Inferior parietal cortex (tissue), 1 donor: ENCODE results near the gene CABP7.
A peak's percentile ranks its signal among the peaks of the same experiment; 100 is the strongest.
"Not testable (repeated sequence)": the region's sequence is repeated elsewhere in the genome, so short reads cannot be mapped to it uniquely, and the experiment has no call there.

Source experiments
- DNase-seq: peaks from one replicate; pipeline ENCODE4 v3.0.0-alpha.2; 2016; ENCODE audit errors: extremely low spot score

CABP7 gene

GRCh38 chr22:29748248-29748893 is 28.6 kb downstream of the CABP7 start:
- no peak for DNase-seq

GRCh38 chr22:29750029-29750428 is 30.2 kb downstream of the CABP7 start:
- no peak for DNase-seq

GRCh38 chr22:29750559-29751538 is 31.0 kb downstream of the CABP7 start:
- DNase-seq = no peak

- no peak for DNase-seq
Observed at GRCh38 chr22:29751669-29752068, 31.9 kb downstream of the CABP7 start.

GRCh38 chr22:29753808-29754657 is 34.2 kb downstream of the CABP7 start:
- DNase-seq = no peak

- DNase-seq = not testable (repeated sequence)
Observed at GRCh38 chr22:29754658-29755395, 35.0 kb downstream of the CABP7 start.

GRCh38 chr22:29755889-29756288 is 36.1 kb downstream of the CABP7 start:
- no peak for DNase-seq

GRCh38 chr22:29756341-29756740 is 36.5 kb downstream of the CABP7 start:
- no peak for DNase-seq

- no peak for DNase-seq
Observed at GRCh38 chr22:29757096-29757495, 37.3 kb downstream of the CABP7 start.

GRCh38 chr22:29758068-29758622 is 38.3 kb downstream of the CABP7 start:
- DNase-seq = no peak

- no peak for DNase-seq
Observed at GRCh38 chr22:29758959-29759358, 39.2 kb downstream of the CABP7 start.

- DNase-seq = no peak
Observed at GRCh38 chr22:29762263-29762662, 42.5 kb downstream of the CABP7 start.

GRCh38 chr22:29765905-29766631 is 46.3 kb downstream of the CABP7 start:
- no peak for DNase-seq

- peak; percentile 96 for DNase-seq
Observed at GRCh38 chr22:29766632-29767170, 46.9 kb downstream of the CABP7 start, which contains the start of gene ZMAT5. ZMAT5 (minus strand) TSS chr22:29767007; CDS start chr22:29748544, 18,463 bp downstream.

- DNase-seq = peak; percentile 96
Observed at GRCh38 chr22:29767171-29768051, 47.6 kb downstream of the CABP7 start, which contains the start of gene UQCR10. UQCR10 (plus strand) TSS chr22:29767369; CDS start chr22:29767399, 30 bp downstream.

- no peak for DNase-seq
Observed at GRCh38 chr22:29768052-29768693, 48.4 kb downstream of the CABP7 start.

GRCh38 chr22:29769723-29770321 is 50.0 kb downstream of the CABP7 start:
- DNase-seq = no peak

- DNase-seq = peak; percentile 27
Observed at GRCh38 chr22:29772170-29772641, 52.4 kb downstream of the CABP7 start.
